Keratinocyte (primary cell): ENCODE measurements around the gene RAB44. TPM values are rescaled to one million over a fixed set of nuclear protein-coding genes. Genes with fewer than 3 reads are reported as not detected.

Source experiments
- DNase-seq: peaks from one replicate; pipeline ENCODE4 v3.0.0-alpha.2; 2011; ENCODE audit warnings: low read depth, missing footprints, low spot score
- FAIRE-seq: peaks from 2 replicates; lab custom pipeline; 2011; peaks lifted over from hg19 to GRCh38; lab: Jason Lieb, UNC
- H2AFZ ChIP-seq: 2 replicates; pipeline ENCODE4 v1.6.0; 2012; ENCODE audit warnings: low read length, control low read depth, inconsistent platforms; ENCODE audit not compliant: control insufficient read depth
- H3K27ac ChIP-seq: 2 replicates; pipeline ENCODE4 v1.5.1; 2011; ENCODE audit warnings: low read length; ENCODE audit not compliant: control insufficient read depth, insufficient read depth
- H3K27me3 ChIP-seq: 3 replicates; pipeline ENCODE4 v1.6.0; 2011; ENCODE audit warnings: low read length; ENCODE audit not compliant: control insufficient read depth, insufficient read depth; ENCODE audit errors: extremely low read depth
- H3K36me3 ChIP-seq, 2 experiments: 2 replicates in 1 of 2; 3 replicates in 1 of 2; pipeline ENCODE4 v1.5.1; 2011; ENCODE audit warnings: low read length in 2 of 2, mild to moderate bottlenecking in 1 of 2; ENCODE audit not compliant: control insufficient read depth in 2 of 2, insufficient read depth in 2 of 2; ENCODE audit errors: extremely low read depth in 1 of 2
- H3K4me1 ChIP-seq: 3 replicates; pipeline ENCODE4 v1.5.1; 2011; ENCODE audit warnings: low read length; ENCODE audit not compliant: control insufficient read depth, insufficient read depth; ENCODE audit errors: extremely low read depth
- H3K4me2 ChIP-seq: 3 replicates; pipeline ENCODE4 v1.6.0; 2011; ENCODE audit warnings: low read depth, low read length; ENCODE audit not compliant: control insufficient read depth, insufficient read depth; ENCODE audit errors: extremely low read depth
- H3K4me3 ChIP-seq, 3 experiments: fragments of 200-600 bp in 1 of 3; sonication (generic) in 1 of 3; 2 replicates in 2 of 3; 3 replicates in 1 of 3; pipeline ENCODE4 v1.5.1; 2011 to 2016; ENCODE audit warnings: low read length in 3 of 3, mild to moderate bottlenecking in 3 of 3, control low read depth in 2 of 3, inconsistent platforms in 1 of 3, low read depth in 1 of 3, mixed read lengths in 1 of 3, mixed run types in 1 of 3, moderate library complexity in 1 of 3; ENCODE audit not compliant: control insufficient read depth in 2 of 3, insufficient read depth in 2 of 3; ENCODE audit errors: extremely low read depth in 1 of 3
- H3K79me2 ChIP-seq: 2 replicates; pipeline ENCODE4 v1.6.0; 2012; ENCODE audit warnings: low read length; ENCODE audit not compliant: control insufficient read depth, insufficient read depth
- H3K9ac ChIP-seq: 3 replicates; pipeline ENCODE4 v1.6.0; 2011; ENCODE audit warnings: low read length; ENCODE audit not compliant: control insufficient read depth, insufficient read depth; ENCODE audit errors: extremely low read depth
- H3K9me1 ChIP-seq: 3 replicates; pipeline ENCODE4 v1.6.0; 2011; ENCODE audit warnings: low read length; ENCODE audit not compliant: control insufficient read depth, insufficient read depth; ENCODE audit errors: extremely low read depth
- H3K9me3 ChIP-seq: 2 replicates; pipeline ENCODE4 v1.5.1; 2012; ENCODE audit warnings: low read depth, low read length; ENCODE audit not compliant: control insufficient read depth
- H4K20me1 ChIP-seq: 3 replicates; pipeline ENCODE4 v1.6.0; 2011; ENCODE audit warnings: low read length; ENCODE audit not compliant: control insufficient read depth, insufficient read depth; ENCODE audit errors: extremely low read depth
- EZH2 ChIP-seq: IDR thresholded peaks from one replicate; pipeline ENCODE4 v1.6.1; 2012; ENCODE audit warnings: inconsistent platforms, mild to moderate bottlenecking, low read length, moderate library complexity
- dilution Hi-C: fragments of 300-500 bp; cut with MboI; formaldehyde crosslinking; loops from one replicate; pipeline ENCODE4 v1.7.0; 2020; ENCODE audit warnings: low sequenced_read_pairs; ENCODE audit not compliant: extremely low pct_ligation_motif_present
- polyA plus RNA-seq, 5 experiments: library from polyadenylated mRNA; depleted of rRNA in 3 of 5; stranded (reverse) in 3 of 5; stranded (forward) in 1 of 5; unstranded in 1 of 5; fragments of >200 nt; gene quantifications; 1 replicate in 1 of 5; 2 replicates in 3 of 5; 3 replicates in 1 of 5; pipeline versions ENCODE4 v1.2.1 to v1.2.3, GENCODE V29; 2011 to 2012; ENCODE audit warnings: missing spikeins in 2 of 5, low read depth in 1 of 5, low replicate concordance in 1 of 5
- TF ChIP-seq, protein P1 (sequence below), 3 experiments: IDR thresholded peaks in 1 of 3; conservative IDR thresholded peaks in 1 of 3; optimal IDR thresholded peaks in 1 of 3; 2 replicates in 2 of 3; 3 replicates in 1 of 3; pipeline versions ENCODE3 to v1.5.1; 2011; ENCODE audit warnings: low read length in 3 of 3, mild to moderate bottlenecking in 3 of 3, moderate library complexity in 2 of 3, control low read depth in 1 of 3, inconsistent platforms in 1 of 3; ENCODE audit not compliant: insufficient read depth in 2 of 3; ENCODE audit errors: extremely low read depth in 1 of 3

The RAB44 gene
- polyA plus RNA-seq, 1 donor (not counting 4 experiments of a cell fraction or from before 2014, with no cell fraction given) = 0.03 TPM

DNA sequence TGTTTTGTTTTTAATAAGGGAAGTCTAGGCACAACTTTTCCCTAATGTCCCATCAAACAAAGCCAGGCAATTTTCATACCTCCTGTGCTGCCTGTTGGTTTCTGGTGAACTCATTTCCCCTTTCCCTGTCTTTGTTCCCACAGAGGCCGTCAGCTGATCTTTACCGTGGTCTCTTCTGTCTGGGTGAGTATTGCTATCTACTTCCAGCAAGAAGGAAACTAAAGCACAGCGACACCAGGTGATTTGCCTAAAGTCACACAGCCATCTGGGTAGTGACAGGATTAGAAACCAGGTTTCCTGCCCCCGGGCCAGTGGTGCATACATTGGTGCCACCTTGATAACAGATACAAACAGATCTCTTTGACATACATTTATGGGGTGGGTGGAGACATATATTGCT is 59.6 kb downstream of the RAB44 start:
- Histone ChIP-seq H3K4me2 (no peak overlapping the region), H3K79me2 (no peaks in the 10 kb centered on the region), H3K9ac (no peak overlapping the region), H3K27ac (no peak overlapping the region), H3K9me3 (no peaks in the 10 kb centered on the region), H3K9me1 (no peaks in the 10 kb centered on the region), H3K36me3 (no peaks in the 10 kb centered on the region), H4K20me1 (no peaks in the 10 kb centered on the region), H3K27me3 (peaks cover 6% of the 10 kb centered on the region), H3K4me3 (no peak overlapping the region), H3K4me1 (peaks cover 43% of the 10 kb centered on the region), H2AFZ (no peak overlapping the region)
- TF ChIP-seq EZH2 = no peak
- TF ChIP-seq, protein P1, sequence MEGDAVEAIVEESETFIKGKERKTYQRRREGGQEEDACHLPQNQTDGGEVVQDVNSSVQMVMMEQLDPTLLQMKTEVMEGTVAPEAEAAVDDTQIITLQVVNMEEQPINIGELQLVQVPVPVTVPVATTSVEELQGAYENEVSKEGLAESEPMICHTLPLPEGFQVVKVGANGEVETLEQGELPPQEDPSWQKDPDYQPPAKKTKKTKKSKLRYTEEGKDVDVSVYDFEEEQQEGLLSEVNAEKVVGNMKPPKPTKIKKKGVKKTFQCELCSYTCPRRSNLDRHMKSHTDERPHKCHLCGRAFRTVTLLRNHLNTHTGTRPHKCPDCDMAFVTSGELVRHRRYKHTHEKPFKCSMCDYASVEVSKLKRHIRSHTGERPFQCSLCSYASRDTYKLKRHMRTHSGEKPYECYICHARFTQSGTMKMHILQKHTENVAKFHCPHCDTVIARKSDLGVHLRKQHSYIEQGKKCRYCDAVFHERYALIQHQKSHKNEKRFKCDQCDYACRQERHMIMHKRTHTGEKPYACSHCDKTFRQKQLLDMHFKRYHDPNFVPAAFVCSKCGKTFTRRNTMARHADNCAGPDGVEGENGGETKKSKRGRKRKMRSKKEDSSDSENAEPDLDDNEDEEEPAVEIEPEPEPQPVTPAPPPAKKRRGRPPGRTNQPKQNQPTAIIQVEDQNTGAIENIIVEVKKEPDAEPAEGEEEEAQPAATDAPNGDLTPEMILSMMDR (optimal IDR thresholded peaks at IDR 0.05 in 1 of 3, IDR thresholded peaks at IDR 0.05 in 1 of 3, conservative IDR thresholded peaks at IDR 0.05 in 1 of 3; ENCODE audit: extremely low read depth in 1 of 3, insufficient read depth in 2 of 3, low read length in 3 of 3) = no peak
- dilution Hi-C loops = loop anchor here (10.0 kb wide), 1 partner anchor 142 kb away; no protein-coding TSS in a partner anchor
- DNase-seq (no peak), FAIRE-seq (no peak)

DNA sequence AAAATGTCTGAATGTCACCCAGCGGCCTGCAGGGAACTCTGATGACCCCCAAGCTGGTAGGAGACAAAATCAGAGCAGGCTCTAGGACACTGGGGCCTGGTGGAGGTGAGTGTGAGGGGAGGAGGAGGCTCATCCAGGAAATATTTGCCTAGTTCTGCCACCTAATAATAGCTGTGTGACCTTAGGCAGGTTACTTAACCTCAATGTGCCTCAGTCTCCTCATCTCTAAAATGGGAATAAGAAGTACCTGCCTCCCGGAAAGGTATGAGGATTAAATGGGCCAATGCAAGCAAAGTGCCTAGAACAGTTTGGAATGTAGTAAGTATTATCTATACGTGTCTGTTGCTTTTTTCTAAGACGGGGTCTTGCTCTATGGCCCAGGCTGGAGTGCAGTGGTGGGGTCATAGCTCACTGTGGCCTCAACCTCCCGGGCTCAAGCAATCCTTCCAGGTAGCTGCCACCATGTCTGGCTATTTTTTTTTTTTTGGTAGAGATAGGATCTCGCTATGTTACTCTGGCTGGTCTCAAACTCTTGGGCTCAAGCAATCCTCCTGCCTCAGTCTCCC is 60.4 kb downstream of the RAB44 start:
- H3K9me3 ChIP-seq = no peaks in the 10 kb centered on the region
- TF ChIP-seq, protein P1 (optimal IDR thresholded peaks at IDR 0.05 in 1 of 3, IDR thresholded peaks at IDR 0.05 in 1 of 3, conservative IDR thresholded peaks at IDR 0.05 in 1 of 3; ENCODE audit: extremely low read depth in 1 of 3, insufficient read depth in 2 of 3, low read length in 3 of 3) = no peak
- TF ChIP-seq EZH2 = no peak
- H3K79me2 ChIP-seq = no peaks in the 10 kb centered on the region
- no peak overlapping the region for H2AFZ ChIP-seq
- no peak overlapping the region for H3K27ac ChIP-seq
- no peak overlapping the region for H3K4me2 ChIP-seq
- H3K9ac ChIP-seq = no peak overlapping the region
- H3K36me3 ChIP-seq = no peaks in the 10 kb centered on the region
- peaks cover 34% of the 10 kb centered on the region for H3K4me1 ChIP-seq
- H3K4me3 ChIP-seq = no peak overlapping the region
- dilution Hi-C loops = loop anchor here (10.0 kb wide), 1 partner anchor 143 kb away; no protein-coding TSS in a partner anchor
- no peak for FAIRE-seq
- peaks cover 6% of the 10 kb centered on the region for H3K27me3 ChIP-seq
- DNase-seq = no peak
- no peaks in the 10 kb centered on the region for H4K20me1 ChIP-seq
- no peaks in the 10 kb centered on the region for H3K9me1 ChIP-seq
